Measurements from ENCODE around the gene ATP6V0B. TPM values are rescaled to one million over a fixed set of nuclear protein-coding genes. Genes with fewer than 3 reads are reported as not detected.
A peak's percentile ranks its signal among the peaks of the same experiment; 100 is the strongest.

Gene ATP6V0B
- total and polyA plus RNA-seq, 8 donors: 59.8 to 208 (median 84.8) TPM

GRCh38 chr1:43979528-43980254 is 4.9 kb downstream of the ATP6V0B start:
- Histone ChIP-seq H3K27ac (peak overlapping the region; percentile 64 to 74 (median 69)), H3K9me3 (no peaks in the 10 kb centered on the region), H3K36me3 (peaks cover 0 to 4% (median 0%) of the 10 kb centered on the region in 3 donors), H3K4me1 (peaks cover 0 to 27% (median 14%) of the 10 kb centered on the region in 3 donors), H3K27me3 (no peaks in the 10 kb centered on the region), H3K4me3 (peak overlapping the region; percentile 44 to 86 (median 67))
- TF ChIP-seq CTCF (IDR thresholded peaks at IDR 0.05): no peak
- DNase-seq (peak; percentile 77 to 91 (median 84)), ATAC-seq (peak; percentile 32 to 66 (median 54)), FAIRE-seq (no peak)
- 2% methylated on average over 20 to 45 of the region's 45 CpGs for WGBS, 2 donors
- intact Hi-C loops (cut with DNase I): no loop called here

DNA sequence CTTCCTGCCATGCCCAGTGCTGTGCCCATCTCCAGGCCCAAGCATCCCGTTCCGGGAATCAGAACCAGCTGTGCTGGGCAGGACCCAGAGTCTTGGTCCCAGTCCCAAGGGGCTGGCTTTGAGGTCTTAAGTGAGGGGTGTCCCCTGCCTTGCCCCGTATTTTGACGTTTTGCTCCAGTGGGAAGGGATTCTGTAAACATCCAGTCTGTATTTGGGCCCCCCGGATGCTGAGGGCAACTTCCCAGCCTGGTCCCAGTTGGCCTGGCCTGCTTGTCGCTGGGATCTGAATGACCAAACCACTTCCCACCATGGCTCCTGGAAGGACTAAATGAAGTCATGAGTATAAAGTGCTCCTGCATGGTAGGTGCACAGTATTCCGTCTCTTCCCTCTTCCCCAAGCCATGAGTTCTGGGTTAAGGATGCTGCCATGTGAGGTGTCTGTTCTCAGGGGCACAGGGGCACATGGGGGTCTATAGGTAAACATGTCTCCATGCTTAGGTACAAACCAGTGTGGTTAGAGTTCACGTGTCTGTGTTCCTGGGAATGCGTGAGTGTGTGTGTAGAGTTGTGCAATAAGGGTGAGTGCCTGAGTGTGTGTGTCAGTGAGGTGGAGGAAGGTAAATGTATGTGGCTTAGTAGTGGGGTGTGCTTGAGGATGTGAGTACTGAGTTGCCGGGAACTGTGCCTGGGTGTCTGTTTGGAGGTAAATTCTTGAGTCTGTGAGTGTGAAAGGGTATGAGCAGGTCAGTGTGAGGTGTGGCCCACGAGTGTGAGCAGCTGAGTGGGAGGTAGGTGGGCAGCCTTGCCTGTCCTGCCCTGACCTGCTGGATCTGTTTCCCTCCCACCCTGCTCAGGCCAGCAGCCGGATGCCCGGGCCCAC is 5.7 kb downstream of the ATP6V0B start:
- H3K4me3 ChIP-seq: peak overlapping the region; percentile 44 to 86 (median 67)
- no peaks in the 10 kb centered on the region for H3K9me3 ChIP-seq
- FAIRE-seq (no peak), ATAC-seq (peak; percentile 3 to 21 (median 12)), DNase-seq (peak in 2 of 6 donors; percentile 30 to 80)
- H3K4me1 ChIP-seq: peaks cover 0 to 27% (median 14%) of the 10 kb centered on the region in 3 donors
- TF ChIP-seq CTCF (IDR thresholded peaks at IDR 0.05): no peak
- H3K27me3 ChIP-seq: no peaks in the 10 kb centered on the region
- 29 to 36% methylated on average over 13 of the region's 13 CpGs for WGBS, 2 donors
- H3K36me3 ChIP-seq: peaks cover 0 to 4% (median 0%) of the 10 kb centered on the region in 3 donors
- H3K27ac ChIP-seq: peak overlapping the region; percentile 64 to 74 (median 69)
- intact Hi-C loops (cut with DNase I): no loop called here

DNA sequence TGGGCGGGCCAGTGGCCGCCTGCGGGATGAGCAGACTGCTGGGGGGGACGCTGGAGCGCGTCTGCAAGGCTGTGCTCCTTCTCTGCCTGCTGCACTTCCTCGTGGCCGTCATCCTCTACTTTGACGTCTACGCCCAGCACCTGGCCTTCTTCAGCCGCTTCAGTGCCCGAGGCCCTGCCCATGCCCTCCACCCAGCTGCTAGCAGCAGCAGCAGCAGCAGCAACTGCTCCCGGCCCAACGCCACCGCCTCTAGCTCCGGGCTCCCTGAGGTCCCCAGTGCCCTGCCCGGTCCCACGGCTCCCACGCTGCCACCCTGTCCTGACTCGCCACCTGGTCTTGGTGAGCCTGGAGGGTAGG is 6.4 kb downstream of the ATP6V0B start:
- peaks cover 0 to 4% (median 0%) of the 10 kb centered on the region in 3 donors for H3K36me3 ChIP-seq
- 42 to 52% methylated on average over 16 to 20 of the region's 20 CpGs for WGBS, 2 donors
- TF ChIP-seq CTCF (IDR thresholded peaks at IDR 0.05): no peak
- no peaks in the 10 kb centered on the region for H3K27me3 ChIP-seq
- H3K27ac ChIP-seq: peak overlapping the region in 2 of 4 donors; percentile 68 to 70
- FAIRE-seq: no peak
- H3K4me1 ChIP-seq: peaks cover 0 to 24% (median 9%) of the 10 kb centered on the region in 3 donors
- peak in 3 of 6 donors; percentile 56 to 67 (median 63) for DNase-seq
- H3K9me3 ChIP-seq: no peaks in the 10 kb centered on the region
- ATAC-seq: peak; percentile 27 to 42 (median 33)
- H3K4me3 ChIP-seq: peak overlapping the region in 2 of 4 donors; percentile 74 to 86
- intact Hi-C loops (cut with DNase I): no loop called here

GRCh38 chr1:43981636-43982035 is 6.9 kb downstream of the ATP6V0B start:
- DNase-seq: no peak

More at GRCh38 chr1:43981636-43982035, 6.9 kb downstream of the ATP6V0B start:
- no peak for TF ChIP-seq CTCF (IDR thresholded peaks at IDR 0.05)
- no peak for FAIRE-seq
- intact Hi-C loops (cut with DNase I): no loop called here
- H3K36me3 ChIP-seq: peaks cover 0 to 4% (median 0%) of the 10 kb centered on the region in 3 donors
- peaks cover 0 to 19% (median 7%) of the 10 kb centered on the region in 3 donors for H3K4me1 ChIP-seq
- H3K9me3 ChIP-seq: no peaks in the 10 kb centered on the region
- H3K27me3 ChIP-seq: no peaks in the 10 kb centered on the region
- peak overlapping the region in 1 of 4 donors; percentile 86 for H3K4me3 ChIP-seq
- H3K27ac ChIP-seq: no peak overlapping the region
- ATAC-seq: no peak
- WGBS, 2 donors: 87 to 88% methylated on average over 20 of the region's 20 CpGs
